ENCODE results near the gene GCA.

Gene GCA

GRCh38 chr2:162343824-162344616 is at the start of gene GCA:
GCA (plus strand) TSS chr2:162344132; CDS start chr2:162344249, 117 bp downstream.
- DNase-seq, result peak; percentile 81 to 95

GRCh38 chr2:162295009-162295408 is 48.9 kb upstream of the GCA start:
- DNase-seq, result no peak

GRCh38 chr2:162297925-162298552 is 45.9 kb upstream of the GCA start:
- DNase-seq, result peak; percentile 49 to 73

GRCh38 chr2:162298669-162299335 is 45.1 kb upstream of the GCA start:
- DNase-seq, result no peak

- no peak for DNase-seq
Observed at GRCh38 chr2:162300266-162300665, 43.7 kb upstream of the GCA start.

- peak in 1 of 2 experiments; percentile 60 for DNase-seq
Observed at GRCh38 chr2:162301151-162301804, 42.7 kb upstream of the GCA start.

GRCh38 chr2:162301877-162302276 is 42.1 kb upstream of the GCA start:
- DNase-seq, result no peak

GRCh38 chr2:162305901-162306300 is 38.0 kb upstream of the GCA start:
- DNase-seq, result no peak

GRCh38 chr2:162308747-162309503 is 35.0 kb upstream of the GCA start:
- no peak for DNase-seq

GRCh38 chr2:162312853-162313252 is 31.1 kb upstream of the GCA start:
- DNase-seq, result no peak

- DNase-seq, result no peak
Observed at GRCh38 chr2:162315938-162316337, 28.0 kb upstream of the GCA start.

- no peak for DNase-seq
Observed at GRCh38 chr2:162316590-162316989, 27.3 kb upstream of the GCA start.

GRCh38 chr2:162317058-162317742 is 26.7 kb upstream of the GCA start:
- no peak for DNase-seq

- peak; percentile 3 to 37 for DNase-seq
Observed at GRCh38 chr2:162317861-162318327, 26.0 kb upstream of the GCA start.

GRCh38 chr2:162318328-162319180 is 25.4 kb upstream of the GCA start, which contains the start of gene IFIH1:
IFIH1 (minus strand) TSS chr2:162318684; CDS start chr2:162318307, 377 bp downstream.
- DNase-seq, result peak; percentile 72 to 90

- DNase-seq, result no peak
Observed at GRCh38 chr2:162320864-162321517, 22.9 kb upstream of the GCA start.

GRCh38 chr2:162324953-162325352 is 19.0 kb upstream of the GCA start:
- no peak for DNase-seq

GRCh38 chr2:162327134-162327769 is 16.7 kb upstream of the GCA start:
- no peak for DNase-seq

GRCh38 chr2:162327806-162328205 is 16.1 kb upstream of the GCA start:
- DNase-seq, result no peak

Measured in SW 1271 (cell line).